ENCODE measurements around the gene UBXN7.
"Not testable (repeated sequence)": the region's sequence is repeated elsewhere in the genome, so short reads cannot be mapped to it uniquely, and the experiment has no call there.

Gene UBXN7

DNA sequence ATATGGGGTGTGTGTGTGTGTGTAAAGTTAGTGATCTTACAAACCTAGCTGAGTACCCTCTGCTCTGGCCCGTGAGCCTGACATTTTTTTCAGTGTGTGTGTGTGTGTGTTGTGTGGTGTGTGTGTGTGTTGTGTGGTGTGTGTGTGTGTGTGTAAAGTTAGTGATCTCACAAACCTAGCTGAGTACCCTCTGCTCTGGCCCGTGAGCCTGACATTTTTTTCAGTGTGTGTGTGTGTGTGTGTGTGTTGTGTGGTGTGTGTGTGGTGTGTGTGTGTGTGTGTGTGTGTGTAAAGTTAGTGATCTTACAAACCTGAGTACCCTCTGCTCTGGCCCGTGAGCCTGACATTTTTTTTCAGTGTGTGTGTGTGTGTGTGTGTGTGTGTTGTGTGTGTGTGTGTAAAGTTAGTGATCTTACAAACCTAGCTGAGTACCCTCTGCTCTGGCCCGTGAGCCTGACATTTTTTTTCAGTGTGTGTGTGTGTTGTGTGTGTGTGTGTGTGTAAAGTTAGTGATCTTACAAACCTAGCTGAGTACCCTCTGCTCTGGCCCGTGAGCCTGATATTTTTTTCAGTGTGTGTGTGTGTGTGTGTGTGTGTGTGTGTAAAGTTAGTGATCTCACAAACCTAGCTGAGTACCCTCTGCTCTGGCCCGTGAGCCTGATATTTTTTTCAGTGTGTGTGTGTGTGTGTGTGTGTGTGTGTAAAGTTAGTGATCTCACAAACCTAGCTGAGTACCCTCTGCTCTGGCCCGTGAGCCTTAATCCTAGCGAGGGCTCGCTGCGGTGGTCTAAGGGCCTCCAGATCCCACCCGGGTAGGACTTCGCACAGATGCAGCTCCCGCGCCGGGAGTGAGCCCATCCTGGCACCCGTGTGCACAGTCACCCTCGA, 115.2 kb downstream of the UBXN7 start:
- not testable (repeated sequence) for DNase-seq (ENCODE audit: low spot score)

- no peak for DNase-seq (ENCODE audit: low spot score)
Observed at GRCh38 chr3:196315821-196316220, 116.4 kb downstream of the UBXN7 start.

DNA sequence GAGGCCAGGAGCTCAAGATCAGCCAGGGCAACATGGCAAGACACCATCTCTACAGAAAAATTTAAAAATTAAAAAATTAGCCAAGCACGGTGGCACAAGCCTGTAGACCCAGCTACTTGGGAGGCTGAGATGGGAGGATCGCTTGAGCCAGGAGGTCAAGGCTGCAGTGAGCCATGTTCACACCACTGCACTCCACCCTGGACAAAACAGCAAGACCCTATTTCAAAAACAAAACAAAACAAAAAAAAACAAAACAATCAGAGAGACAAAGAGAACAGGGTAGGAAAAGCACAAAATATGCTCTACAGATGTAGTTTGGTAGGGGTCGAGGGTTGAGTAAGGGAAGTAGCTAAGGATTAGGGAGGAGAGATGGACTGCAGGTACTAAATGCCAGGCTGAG, 117.6 kb downstream of the UBXN7 start:
- no peak for DNase-seq (ENCODE audit: low spot score)

- DNase-seq (ENCODE audit: low spot score), result not testable (repeated sequence)
Observed at GRCh38 chr3:196314086-196314485, 118.1 kb downstream of the UBXN7 start.

DNA sequence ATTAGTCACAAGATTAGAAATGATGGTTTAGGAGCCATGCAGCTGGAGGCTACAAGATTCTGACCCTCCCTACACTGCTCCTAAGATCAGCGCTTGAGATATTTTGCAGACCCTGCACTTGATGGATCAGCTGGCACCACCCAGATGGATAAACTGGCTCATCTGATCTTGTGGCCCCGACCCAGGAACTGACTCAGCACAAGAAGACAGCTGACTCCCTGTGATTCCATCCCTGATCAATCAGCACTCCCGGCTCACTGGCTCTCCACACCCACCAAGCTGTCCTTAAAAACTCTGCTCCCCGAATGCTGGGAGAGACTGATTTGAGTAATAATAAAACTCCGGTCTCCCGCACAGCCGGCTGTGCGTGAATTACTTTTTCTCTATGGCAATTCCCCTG, 129.3 kb downstream of the UBXN7 start:
- DNase-seq (ENCODE audit: low spot score), result not testable (repeated sequence)

- DNase-seq (ENCODE audit: low spot score), result not testable (repeated sequence)
Observed at GRCh38 chr3:196302551-196302950, 129.7 kb downstream of the UBXN7 start.

GRCh38 chr3:196298521-196298920, 133.7 kb downstream of the UBXN7 start:
- no peak for DNase-seq (ENCODE audit: low spot score)
